ENCODE measurements around the gene TRIM7.

Gene TRIM7

GRCh38 chr5:181224390-181225229, 19.6 kb upstream of the TRIM7 start:
- ATAC-seq (replicated peaks; ENCODE audit: extremely low read depth, poor library complexity, severe bottlenecking), result no peak
- Mint-ChIP-seq H3K4me1 (peaks cover 65% of the 10 kb centered on the region), H3K27me3 (peaks cover 10% of the 10 kb centered on the region), H3K9me3 (peaks cover 6% of the 10 kb centered on the region), H3K36me3 (ENCODE audit: insufficient read depth) (peaks cover 55% of the 10 kb centered on the region), H3K27ac (ENCODE audit: low read depth) (peak overlapping the region; percentile 93), H3K4me3 (peak overlapping the region; percentile 90)
- DNase-seq (ENCODE audit: low spot score in 2 of 2), result no peak

- Mint-ChIP-seq H3K36me3 (ENCODE audit: insufficient read depth) (peaks cover 54% of the 10 kb centered on the region), H3K4me3 (peak overlapping the region; percentile 90)
Observed at GRCh38 chr5:181223729-181224389, 18.9 kb upstream of the TRIM7 start.

GRCh38 chr5:181223058-181223728, 18.2 kb upstream of the TRIM7 start, which contains the start of gene TRIM41:
TSS of gene TRIM41 (plus strand) at chr5:181223281. CDS start at chr5:181224000, 719 bp downstream.
- H3K4me3 Mint-ChIP-seq, result peak within 1 kb of the TSS; percentile 90
- ATAC-seq (replicated peaks; ENCODE audit: extremely low read depth, poor library complexity, severe bottlenecking) (peak; percentile 68), DNase-seq (ENCODE audit: low spot score in 2 of 2) (peak; percentile 92 to 96)
- peak within 1 kb of the TSS; percentile 93 for H3K27ac Mint-ChIP-seq (ENCODE audit: low read depth)
- peaks cover 63% of the 10 kb centered on the region for H3K4me1 Mint-ChIP-seq
- H3K36me3 Mint-ChIP-seq (ENCODE audit: insufficient read depth), result peaks cover 56% of the 10 kb centered on the region
- H3K27me3 Mint-ChIP-seq, result peaks cover 10% of the 10 kb centered on the region
- H3K9me3 Mint-ChIP-seq, result peaks cover 6% of the 10 kb centered on the region

More at GRCh38 chr5:181223729-181224389, 18.9 kb upstream of the TRIM7 start:
- Mint-ChIP-seq H3K27me3 (peaks cover 10% of the 10 kb centered on the region), H3K27ac (ENCODE audit: low read depth) (peak overlapping the region; percentile 93), H3K9me3 (peaks cover 6% of the 10 kb centered on the region), H3K4me1 (peaks cover 59% of the 10 kb centered on the region)
- DNase-seq (ENCODE audit: low spot score in 2 of 2) (no peak), ATAC-seq (replicated peaks; ENCODE audit: extremely low read depth, poor library complexity, severe bottlenecking) (no peak)

- Mint-ChIP-seq H3K27me3 (peaks cover 10% of the 10 kb centered on the region), H3K36me3 (ENCODE audit: insufficient read depth) (peaks cover 62% of the 10 kb centered on the region), H3K4me1 (peaks cover 68% of the 10 kb centered on the region), H3K27ac (ENCODE audit: low read depth) (peak overlapping the region; percentile 93), H3K9me3 (peaks cover 6% of the 10 kb centered on the region), H3K4me3 (peak overlapping the region; percentile 90)
- ATAC-seq (replicated peaks; ENCODE audit: extremely low read depth, poor library complexity, severe bottlenecking) (peak; percentile 6), DNase-seq (ENCODE audit: low spot score in 2 of 2) (no peak)
Observed at GRCh38 chr5:181222630-181223057, 17.6 kb upstream of the TRIM7 start.

GRCh38 chr5:181221792-181222629, 17.0 kb upstream of the TRIM7 start:
- Mint-ChIP-seq H3K4me1 (peaks cover 71% of the 10 kb centered on the region), H3K36me3 (ENCODE audit: insufficient read depth) (peaks cover 65% of the 10 kb centered on the region), H3K27ac (ENCODE audit: low read depth) (peak overlapping the region; percentile 93), H3K9me3 (peaks cover 6% of the 10 kb centered on the region), H3K27me3 (peaks cover 10% of the 10 kb centered on the region), H3K4me3 (peak overlapping the region; percentile 90)
- ATAC-seq (replicated peaks; ENCODE audit: extremely low read depth, poor library complexity, severe bottlenecking) (peak; percentile 37), DNase-seq (ENCODE audit: low spot score in 2 of 2) (peak; percentile 96 to 100)

GRCh38 chr5:181221105-181221791, 16.3 kb upstream of the TRIM7 start:
- H3K4me1 Mint-ChIP-seq, result peaks cover 75% of the 10 kb centered on the region
- peak in 1 of 2 donors; percentile 78 for DNase-seq (ENCODE audit: low spot score in 2 of 2)
- no peak for ATAC-seq (replicated peaks; ENCODE audit: extremely low read depth, poor library complexity, severe bottlenecking)
- H3K27me3 Mint-ChIP-seq, result peaks cover 10% of the 10 kb centered on the region
- peaks cover 68% of the 10 kb centered on the region for H3K36me3 Mint-ChIP-seq (ENCODE audit: insufficient read depth)
- H3K4me3 Mint-ChIP-seq, result peak overlapping the region; percentile 90
- H3K27ac Mint-ChIP-seq (ENCODE audit: low read depth), result peak overlapping the region; percentile 93
- peaks cover 6% of the 10 kb centered on the region for H3K9me3 Mint-ChIP-seq

GRCh38 chr5:181220178-181220515, 15.2 kb upstream of the TRIM7 start:
- ATAC-seq (replicated peaks; ENCODE audit: extremely low read depth, poor library complexity, severe bottlenecking), result no peak
- Mint-ChIP-seq H3K36me3 (ENCODE audit: insufficient read depth) (peaks cover 69% of the 10 kb centered on the region), H3K4me3 (peak overlapping the region; percentile 64), H3K27me3 (peaks cover 10% of the 10 kb centered on the region), H3K4me1 (peaks cover 71% of the 10 kb centered on the region), H3K9me3 (peaks cover 6% of the 10 kb centered on the region), H3K27ac (ENCODE audit: low read depth) (peak overlapping the region; percentile 92)
- DNase-seq (ENCODE audit: low spot score in 2 of 2), result no peak

- DNase-seq (ENCODE audit: low spot score in 2 of 2) (no peak), ATAC-seq (replicated peaks; ENCODE audit: extremely low read depth, poor library complexity, severe bottlenecking) (no peak)
- Mint-ChIP-seq H3K4me3 (peak overlapping the region; percentile 64), H3K9me3 (peaks cover 6% of the 10 kb centered on the region), H3K27me3 (peaks cover 10% of the 10 kb centered on the region), H3K4me1 (peaks cover 68% of the 10 kb centered on the region), H3K36me3 (ENCODE audit: insufficient read depth) (peaks cover 69% of the 10 kb centered on the region), H3K27ac (ENCODE audit: low read depth) (peak overlapping the region; percentile 92)
Observed at GRCh38 chr5:181219262-181220177, 14.5 kb upstream of the TRIM7 start.

GRCh38 chr5:181218795-181219124, 13.8 kb upstream of the TRIM7 start:
- Mint-ChIP-seq H3K4me3 (peak overlapping the region; percentile 83), H3K9me3 (peaks cover 6% of the 10 kb centered on the region), H3K27me3 (peaks cover 10% of the 10 kb centered on the region), H3K27ac (ENCODE audit: low read depth) (peak overlapping the region; percentile 85), H3K4me1 (peaks cover 61% of the 10 kb centered on the region), H3K36me3 (ENCODE audit: insufficient read depth) (peaks cover 64% of the 10 kb centered on the region)
- DNase-seq (ENCODE audit: low spot score in 2 of 2) (no peak), ATAC-seq (replicated peaks; ENCODE audit: extremely low read depth, poor library complexity, severe bottlenecking) (no peak)

GRCh38 chr5:181217803-181218062, 12.7 kb upstream of the TRIM7 start:
- peak; percentile 10 for ATAC-seq (replicated peaks; ENCODE audit: extremely low read depth, poor library complexity, severe bottlenecking)
- Mint-ChIP-seq H3K36me3 (ENCODE audit: insufficient read depth) (peaks cover 54% of the 10 kb centered on the region), H3K27me3 (peaks cover 10% of the 10 kb centered on the region), H3K4me1 (peaks cover 55% of the 10 kb centered on the region), H3K27ac (ENCODE audit: low read depth) (peak overlapping the region; percentile 85), H3K4me3 (peak overlapping the region; percentile 83), H3K9me3 (peaks cover 6% of the 10 kb centered on the region)
- no peak for DNase-seq (ENCODE audit: low spot score in 2 of 2)
